Loucy (cell line): ENCODE results near the gene SAP30BP.
A peak's percentile ranks its signal among the peaks of the same experiment; 100 is the strongest.

Experiments
- H2AFZ ChIP-seq: fragments of 200-600 bp; sonication (generic); 2 replicates; pipeline ENCODE4 v1.6.0; 2016; ENCODE audit warnings: antibody characterized with exemption, mild to moderate bottlenecking, low read length, moderate library complexity
- H3F3A ChIP-seq: fragments of 200-600 bp; 2 replicates; pipeline ENCODE4 v1.6.0; 2016; ENCODE audit warnings: antibody characterized with exemption, low read depth, mild to moderate bottlenecking
- H3K27me3 ChIP-seq: fragments of 200-600 bp; sonication (generic); 2 replicates; pipeline ENCODE4 v1.6.1; 2014; ENCODE audit warnings: low read length, mild to moderate bottlenecking; ENCODE audit not compliant: insufficient read depth, poor library complexity, severe bottlenecking
- H3K36me3 ChIP-seq: fragments of 200-600 bp; sonication (generic); 2 replicates; pipeline ENCODE4 v1.6.1; 2016; ENCODE audit warnings: low read length; ENCODE audit not compliant: insufficient read depth
- H3K4me1 ChIP-seq: fragments of 200-600 bp; sonication (generic); 2 replicates; pipeline ENCODE4 v1.5.1; 2014; ENCODE audit warnings: low read length, mild to moderate bottlenecking; ENCODE audit not compliant: insufficient read depth, poor library complexity, severe bottlenecking
- H3K4me2 ChIP-seq: fragments of 200-600 bp; sonication (generic); 2 replicates; pipeline ENCODE4 v1.6.0; 2014; ENCODE audit warnings: antibody characterized with exemption, low read length, low read depth, mild to moderate bottlenecking; ENCODE audit not compliant: poor library complexity, severe bottlenecking
- H3K4me3 ChIP-seq: fragments of 200-600 bp; sonication (generic); 2 replicates; pipeline ENCODE4 v1.5.1; 2014; ENCODE audit warnings: low read length, mild to moderate bottlenecking, mixed read lengths; ENCODE audit not compliant: poor library complexity, severe bottlenecking
- H3K79me2 ChIP-seq: fragments of 200-600 bp; sonication (generic); 2 replicates; pipeline ENCODE4 v1.6.1; 2014; ENCODE audit warnings: low read length; ENCODE audit not compliant: insufficient read depth
- H3K9ac ChIP-seq: fragments of 200-600 bp; sonication (generic); 2 replicates; pipeline ENCODE4 v1.6.0; 2014; ENCODE audit warnings: mild to moderate bottlenecking, low read depth, low read length, moderate library complexity; ENCODE audit not compliant: poor library complexity, severe bottlenecking
- H3K9me2 ChIP-seq: fragments of 200-600 bp; sonication (generic); replicated peaks from 2 replicates; pipeline ENCODE4 v1.6.1; 2016; ENCODE audit warnings: low read depth, low read length, mixed read lengths
- H3K9me3 ChIP-seq: fragments of 200-600 bp; sonication (generic); 2 replicates; pipeline ENCODE4 v1.6.1; 2014; ENCODE audit warnings: mild to moderate bottlenecking, antibody characterized with exemption, low read length, low read depth; ENCODE audit not compliant: insufficient read depth
- H4K20me1 ChIP-seq: fragments of 200-600 bp; sonication (generic); 2 replicates; pipeline ENCODE4 v1.6.0; 2014; ENCODE audit warnings: antibody characterized with exemption, low read length, mild to moderate bottlenecking; ENCODE audit not compliant: insufficient read depth, poor library complexity, severe bottlenecking
- CTCF ChIP-seq: fragments of 200-600 bp; sonication (generic); conservative IDR thresholded peaks from 2 replicates; pipeline ENCODE4 v1.5.1; 2014; ENCODE audit warnings: mild to moderate bottlenecking, antibody characterized with exemption, low read length
- EZH2phosphoT487 ChIP-seq: fragments of 200-600 bp; IDR thresholded peaks from 2 replicates; pipeline ENCODE4 v1.6.1; 2018; ENCODE audit warnings: antibody characterized with exemption, mild to moderate bottlenecking, moderate library complexity, borderline replicate concordance

SAP30BP gene

DNA sequence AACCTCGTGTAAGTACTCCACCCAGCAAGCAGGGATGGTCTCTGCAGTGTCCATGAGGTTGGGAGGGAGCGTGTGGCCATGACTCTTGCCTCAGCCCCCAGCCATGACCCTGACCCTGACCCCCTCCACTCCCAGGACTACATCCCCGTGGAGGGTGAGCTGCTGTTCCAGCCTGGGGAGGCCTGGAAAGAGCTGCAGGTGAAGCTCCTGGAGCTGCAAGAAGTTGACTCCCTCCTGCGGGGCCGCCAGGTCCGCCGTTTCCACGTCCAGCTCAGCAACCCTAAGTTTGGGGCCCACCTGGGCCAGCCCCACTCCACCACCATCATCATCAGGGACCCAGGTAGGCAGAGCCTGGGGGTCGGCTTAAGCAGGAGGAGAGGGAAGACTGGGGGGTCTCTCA lies 81.6 kb downstream of the SAP30BP start:
- TF ChIP-seq EZH2phosphoT487 = no peak
- no peak for TF ChIP-seq CTCF
- no peaks in the 10 kb centered on the region for H3K27me3 ChIP-seq
- H3K4me3 ChIP-seq = no peak overlapping the region

DNA sequence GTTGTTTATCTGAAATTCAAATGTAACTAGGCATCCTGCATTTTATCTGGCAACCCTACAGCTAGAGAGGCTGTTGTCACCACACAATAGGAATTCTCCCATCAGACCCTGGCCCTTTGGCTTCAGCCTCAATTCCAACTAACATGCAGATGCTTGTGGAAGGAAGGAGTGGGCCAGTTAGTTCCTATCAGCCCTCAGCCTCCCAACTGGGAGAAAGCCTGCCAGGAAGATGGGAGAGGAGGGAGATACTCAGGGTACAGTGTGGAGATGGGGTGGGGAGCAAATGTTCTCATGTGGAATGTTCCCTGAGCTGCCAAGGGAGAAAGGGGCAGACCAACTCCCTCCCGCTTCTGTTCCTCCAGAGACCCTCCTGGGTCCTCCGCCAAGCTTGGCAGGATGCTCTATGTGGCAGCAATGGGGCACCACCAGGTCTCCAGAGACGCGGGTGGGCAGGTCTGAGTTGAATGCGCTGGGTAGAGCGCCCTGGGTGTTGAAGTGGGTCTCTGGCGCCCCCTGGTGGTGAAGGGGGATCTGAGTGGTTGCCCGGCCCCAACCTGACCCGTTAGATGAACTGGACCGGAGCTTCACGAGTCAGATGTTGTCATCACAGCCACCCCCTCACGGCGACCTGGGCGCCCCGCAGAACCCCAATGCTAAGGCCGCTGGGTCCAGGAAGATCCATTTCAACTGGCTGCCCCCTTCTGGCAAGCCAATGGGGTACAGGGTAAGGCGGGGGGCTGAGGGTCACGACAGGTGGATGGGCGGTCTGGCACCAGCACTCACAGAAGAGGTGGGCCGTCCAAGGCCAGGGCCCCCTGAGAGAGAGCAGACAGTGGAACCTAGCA lies 82.6 kb downstream of the SAP30BP start:
- Histone ChIP-seq H2AFZ (peak overlapping the region; percentile 82), H3K27me3 (no peaks in the 10 kb centered on the region), H3K4me3 (peak overlapping the region; percentile 41), H3K9ac (no peak overlapping the region), H3K9me2 (no peaks in the 10 kb centered on the region), H4K20me1 (no peaks in the 10 kb centered on the region), H3K4me1 (peaks cover 13% of the 10 kb centered on the region), H3K79me2 (no peaks in the 10 kb centered on the region), H3K4me2 (peak overlapping the region; percentile 53), H3K9me3 (no peaks in the 10 kb centered on the region), H3K36me3 (no peaks in the 10 kb centered on the region), H3F3A (no peaks in the 10 kb centered on the region)
- TF ChIP-seq CTCF = peak; percentile 97
- no peak for TF ChIP-seq EZH2phosphoT487

More for the DNA sequence above, 81.6 kb downstream of the SAP30BP start:
- Histone ChIP-seq H3K4me1 (peaks cover 5% of the 10 kb centered on the region), H3K36me3 (no peaks in the 10 kb centered on the region), H3K9ac (no peak overlapping the region), H3F3A (no peaks in the 10 kb centered on the region), H2AFZ (no peak overlapping the region), H3K9me2 (no peaks in the 10 kb centered on the region), H4K20me1 (no peaks in the 10 kb centered on the region), H3K9me3 (no peaks in the 10 kb centered on the region), H3K79me2 (no peaks in the 10 kb centered on the region), H3K4me2 (no peak overlapping the region)

DNA sequence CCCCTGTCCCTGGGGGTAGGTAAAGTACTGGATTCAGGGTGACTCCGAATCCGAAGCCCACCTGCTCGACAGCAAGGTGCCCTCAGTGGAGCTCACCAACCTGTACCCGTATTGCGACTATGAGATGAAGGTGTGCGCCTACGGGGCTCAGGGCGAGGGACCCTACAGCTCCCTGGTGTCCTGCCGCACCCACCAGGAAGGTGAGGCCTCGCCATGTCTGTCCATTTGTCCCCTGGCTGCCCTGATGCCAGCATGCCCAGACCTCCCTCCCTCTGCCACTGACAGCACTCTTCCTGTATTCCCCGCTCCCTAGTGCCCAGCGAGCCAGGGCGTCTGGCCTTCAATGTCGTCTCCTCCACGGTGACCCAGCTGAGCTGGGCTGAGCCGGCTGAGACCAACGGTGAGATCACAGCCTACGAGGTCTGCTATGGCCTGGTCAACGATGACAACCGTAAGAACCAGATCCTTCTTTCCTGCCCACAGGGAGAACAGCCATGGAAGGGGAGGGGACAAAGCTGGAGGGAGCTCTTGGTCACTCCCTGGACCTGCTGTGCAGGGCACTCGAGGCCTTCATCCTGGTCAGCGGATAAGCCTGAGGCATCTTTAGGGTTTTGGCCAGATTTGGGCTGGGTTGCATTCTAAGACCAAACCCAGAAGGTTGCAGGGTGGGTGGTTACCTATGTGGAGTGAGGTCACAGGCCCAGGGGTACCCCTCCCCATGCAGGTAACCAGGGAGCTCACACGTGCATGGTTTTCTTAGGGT lies 83.7 kb downstream of the SAP30BP start:
- Histone ChIP-seq H3K4me3 (no peak overlapping the region), H3K9ac (no peak overlapping the region), H3F3A (no peaks in the 10 kb centered on the region), H3K9me3 (no peaks in the 10 kb centered on the region), H4K20me1 (no peaks in the 10 kb centered on the region), H3K4me1 (peaks cover 23% of the 10 kb centered on the region), H3K79me2 (no peaks in the 10 kb centered on the region), H3K36me3 (no peaks in the 10 kb centered on the region), H2AFZ (no peak overlapping the region), H3K9me2 (no peaks in the 10 kb centered on the region), H3K27me3 (no peaks in the 10 kb centered on the region), H3K4me2 (no peak overlapping the region)
- TF ChIP-seq EZH2phosphoT487 = no peak
